B cell (primary cell): ENCODE data around the gene PPP1R9A. TPM values are rescaled to one million over a fixed set of nuclear protein-coding genes. Genes with fewer than 3 reads are reported as not detected.

Experiments used
- ATAC-seq: fragments of 200-7000 bp; cut with Tn5 transposase; one replicate; pipeline ENCODE4 v1.10.0; 2021; ENCODE audit warnings: low read depth, mild to moderate bottlenecking, moderate number of reproducible peaks, moderate library complexity
- CTCF ChIA-PET: fragments of 350-600 bp; sonication (Branson Sonifier 250); formaldehyde crosslinking; loops from one replicate; lab custom pipeline; 2021; ENCODE audit warnings: antibody characterized with exemption, inconsistent platforms; lab: Charles Lee
- POLR2A ChIA-PET: fragments of 350-600 bp; sonication (Branson Sonifier 250); formaldehyde crosslinking; loops from one replicate; lab custom pipeline; 2021; ENCODE audit warnings: antibody characterized with exemption; lab: Charles Lee
- DNase-seq: peaks from one replicate; pipeline ENCODE4 v3.0.0; 2013
- H2AFZ ChIP-seq: 2 replicates; pipeline ENCODE4 v1.6.1; 2012; ENCODE audit warnings: mild to moderate bottlenecking, low read depth, low read length; ENCODE audit not compliant: insufficient read depth, poor library complexity, severe bottlenecking
- H3K27ac ChIP-seq, 2 donors: 1 replicate in 1 of 2; 2 replicates in 1 of 2; pipeline ENCODE4 v1.5.1; 2012 to 2013; ENCODE audit warnings: low read length in 2 of 2, mild to moderate bottlenecking in 2 of 2, moderate library complexity in 1 of 2
- H3K27me3 ChIP-seq, 4 experiments: fragments of 200-600 bp in 1 of 4; sonication (generic) in 1 of 4; replicated peaks in 1 of 4; 1 replicate in 2 of 4; 2 replicates in 2 of 4; pipeline versions ENCODE4 v1.6.1 to v1.7.0; 2013 to 2016; ENCODE audit warnings: low read length in 3 of 4, mild to moderate bottlenecking in 2 of 4, mixed read lengths in 1 of 4, moderate library complexity in 1 of 4; ENCODE audit not compliant: insufficient read depth in 4 of 4, control insufficient read depth in 3 of 4; ENCODE audit errors: control extremely low read depth in 1 of 4
- H3K36me3 ChIP-seq, 2 experiments: replicated peaks in 1 of 2; 1 replicate in 1 of 2; 2 replicates in 1 of 2; pipeline versions ENCODE4 v1.6.1 to v1.7.1; 2013; ENCODE audit warnings: low read length in 1 of 2; ENCODE audit not compliant: insufficient read depth in 2 of 2, control insufficient read depth in 1 of 2; ENCODE audit errors: control extremely low read depth in 1 of 2, extremely low read depth in 1 of 2
- H3K4me1 ChIP-seq, 2 donors: fragments of 200-600 bp in 1 of 2; sonication (generic) in 1 of 2; 1 replicate in 1 of 2; 2 replicates in 1 of 2; pipeline versions ENCODE4 v1.5.1 to v1.6.1; 2013 to 2017; ENCODE audit warnings: low read length in 2 of 2; ENCODE audit not compliant: control insufficient read depth in 2 of 2, insufficient read depth in 2 of 2
- H3K4me2 ChIP-seq: replicated peaks from 2 replicates; pipeline ENCODE3; 2012; ENCODE audit warnings: mild to moderate bottlenecking, low read depth, low read length; ENCODE audit not compliant: poor library complexity, severe bottlenecking
- H3K4me3 ChIP-seq, 5 experiments: fragments of 200-600 bp in 1 of 5; sonication (generic) in 1 of 5; 1 replicate in 3 of 5; 2 replicates in 2 of 5; pipeline versions ENCODE4 v1.5.1 to v1.7.0; 2011 to 2016; ENCODE audit warnings: low read length in 4 of 5, mild to moderate bottlenecking in 4 of 5, low read depth in 2 of 5, control low read depth in 1 of 5, moderate library complexity in 1 of 5; ENCODE audit not compliant: insufficient read depth in 1 of 5; ENCODE audit errors: control extremely low read depth in 1 of 5, extremely low read depth in 1 of 5
- H3K79me2 ChIP-seq: fragments of 200-600 bp; sonication (generic); one replicate; pipeline ENCODE4 v1.6.0; 2016; ENCODE audit warnings: low read length; ENCODE audit not compliant: control insufficient read depth, insufficient read depth
- H3K9ac ChIP-seq: fragments of 200-600 bp; sonication (generic); 2 replicates; pipeline ENCODE4 v1.6.1; 2017; ENCODE audit warnings: mild to moderate bottlenecking, low read length, moderate library complexity
- H3K9me3 ChIP-seq, 3 donors: one replicate each; pipeline versions ENCODE4 v1.6.1 to v1.7.1; 2013; ENCODE audit warnings: low read length in 2 of 3; ENCODE audit not compliant: control insufficient read depth in 2 of 3, insufficient read depth in 1 of 3; ENCODE audit errors: control extremely low read depth in 1 of 3
- H4K20me1 ChIP-seq: 2 replicates; pipeline ENCODE4 v1.6.0; 2012; ENCODE audit warnings: mild to moderate bottlenecking, low read length; ENCODE audit not compliant: insufficient read depth, control insufficient read depth, poor library complexity, severe bottlenecking
- H3K27ac Mint-ChIP-seq: one replicate; pipeline ENCODE4 v1.8.0; 2021; ENCODE audit warnings: mixed read lengths
- H3K27me3 Mint-ChIP-seq: one replicate; pipeline ENCODE4 v1.8.0; 2021; ENCODE audit warnings: mixed read lengths
- H3K4me1 Mint-ChIP-seq: one replicate; pipeline ENCODE4 v1.8.0; 2021; ENCODE audit warnings: mixed read lengths
- H3K4me3 Mint-ChIP-seq: one replicate; pipeline ENCODE4 v1.8.0; 2021; ENCODE audit warnings: mixed read lengths
- H3K9me3 Mint-ChIP-seq: one replicate; pipeline ENCODE4 v1.8.0; 2022; ENCODE audit warnings: mixed read lengths; ENCODE audit not compliant: insufficient read depth
- CTCF ChIP-seq: fragments of 200-600 bp; IDR thresholded peaks from one replicate; pipeline ENCODE4 v1.8.0; 2022; ENCODE audit warnings: antibody characterized with exemption, mild to moderate bottlenecking
- EZH2 ChIP-seq: IDR thresholded peaks from 2 replicates; pipeline ENCODE4 v1.6.1; 2012; ENCODE audit warnings: borderline replicate concordance, low read depth, mild to moderate bottlenecking, moderate library complexity, low read length; ENCODE audit not compliant: insufficient read depth, poor library complexity, severe bottlenecking
- whole genome bisulfite sequencing: methylation state at CpG from one replicate; pipeline ENCODE4 v1.1.5; 2013; ENCODE audit warnings: missing lambda C conversion rate; ENCODE audit not compliant: insufficient coverage; 5-methylcytosine and 5-hydroxymethylcytosine counted together
- intact Hi-C: fragments of 100-400 bp; cut with micrococcal nuclease; formaldehyde crosslinking; loops from one replicate; pipeline ENCODE4 v1.10.0; 2022
- polyA plus RNA-seq: library from polyadenylated mRNA; depleted of rRNA; stranded (reverse); fragments of >200 nt; gene quantifications from 2 replicates; pipeline ENCODE4 v1.2.3, GENCODE V29; 2012
- total RNA-seq, 2 donors: library from RNA; stranded (reverse); fragments of 120-200 nt in 1 of 2; gene quantifications; 1 replicate in 1 of 2; 2 replicates in 1 of 2; pipeline versions ENCODE4 v1.2.3 to v1.2.4, GENCODE V29; 2013 to 2022

Gene PPP1R9A
- total and polyA plus RNA-seq, 2 donors (not counting 1 experiment from before 2014, with no cell fraction given), result 1.1 to 4.8 TPM

GRCh38 chr7:94997547-94997946 is 90.2 kb downstream of the PPP1R9A start:
- H3K4me3 ChIP-seq, result no peak overlapping the region
- ChIA-PET POLR2A (no interaction called here), CTCF (no interaction called here)
- ATAC-seq (no peak), DNase-seq (no peak)
- no CpG with 5 or more reads among the region's 2 CpGs for WGBS
- H3K27me3 Mint-ChIP-seq, result no peaks in the 10 kb centered on the region
- H4K20me1 ChIP-seq, result no peaks in the 10 kb centered on the region
- no peaks in the 10 kb centered on the region for H3K9me3 ChIP-seq
- H3K27me3 ChIP-seq, result no peaks in the 10 kb centered on the region
- no peaks in the 10 kb centered on the region for H3K79me2 ChIP-seq
- H3K27ac Mint-ChIP-seq, result no peak overlapping the region
- H3K9ac ChIP-seq, result no peak overlapping the region
- no peak overlapping the region for H3K27ac ChIP-seq
- H3K4me1 ChIP-seq, result no peaks in the 10 kb centered on the region
- intact Hi-C loops, result no loop called here
- no peaks in the 10 kb centered on the region for H3K36me3 ChIP-seq
- H2AFZ ChIP-seq, result no peak overlapping the region
- no peaks in the 10 kb centered on the region for H3K9me3 Mint-ChIP-seq
- no peak overlapping the region for H3K4me3 Mint-ChIP-seq
- H3K4me1 Mint-ChIP-seq, result peaks cover 1% of the 10 kb centered on the region
- TF ChIP-seq CTCF (no peak), EZH2 (no peak)
- H3K4me2 ChIP-seq, result no peak overlapping the region

GRCh38 chr7:94998266-94999068 is 91.1 kb downstream of the PPP1R9A start:
- CTCF ChIA-PET, result no interaction called here

More at GRCh38 chr7:94998266-94999068, 91.1 kb downstream of the PPP1R9A start:
- WGBS, result no CpG with 5 or more reads among the region's 3 CpGs
- H3K79me2 ChIP-seq, result no peaks in the 10 kb centered on the region
- POLR2A ChIA-PET, result no interaction called here
- no peak overlapping the region for H3K4me3 Mint-ChIP-seq
- no peak overlapping the region for H3K27ac Mint-ChIP-seq
- no peak overlapping the region for H2AFZ ChIP-seq
- DNase-seq (no peak), ATAC-seq (no peak)
- H3K36me3 ChIP-seq, result no peaks in the 10 kb centered on the region
- no peaks in the 10 kb centered on the region for H3K27me3 Mint-ChIP-seq
- H4K20me1 ChIP-seq, result no peaks in the 10 kb centered on the region
- no peak overlapping the region for H3K27ac ChIP-seq
- H3K4me1 Mint-ChIP-seq, result peaks cover 3% of the 10 kb centered on the region
- H3K4me2 ChIP-seq, result no peak overlapping the region
- intact Hi-C loops, result no loop called here
- no peaks in the 10 kb centered on the region for H3K27me3 ChIP-seq
- H3K9ac ChIP-seq, result no peak overlapping the region
- no peaks in the 10 kb centered on the region for H3K9me3 Mint-ChIP-seq
- TF ChIP-seq EZH2 (no peak), CTCF (no peak)
- H3K4me1 ChIP-seq, result no peaks in the 10 kb centered on the region
- no peaks in the 10 kb centered on the region for H3K9me3 ChIP-seq
- H3K4me3 ChIP-seq, result no peak overlapping the region
